Activated CD4-positive, alpha-beta T cell treated with anti-CD3 and anti-CD28 coated beads for 36 hours (primary cell): Measurements from ENCODE around the gene SCAMP4. TPM values are rescaled to one million over a fixed set of nuclear protein-coding genes. Genes with fewer than 3 reads are reported as not detected.

Experiments
- ATAC-seq: fragments of 200-7000 bp; cut with Tn5 transposase; one replicate; pipeline ENCODE4 v1.10.0; 2021; ENCODE audit warnings: mild to moderate bottlenecking, moderate library complexity
- CTCF ChIA-PET: fragments of 350-600 bp; sonication (Branson Sonifier 250); formaldehyde crosslinking; loops from one replicate; lab custom pipeline; 2021; ENCODE audit warnings: antibody characterized with exemption; lab: Charles Lee
- POLR2A ChIA-PET: fragments of 350-600 bp; sonication (Branson Sonifier 250); formaldehyde crosslinking; loops from one replicate; lab custom pipeline; 2021; ENCODE audit warnings: antibody characterized with exemption, inconsistent platforms; lab: Charles Lee
- DNase-seq: peaks from one replicate; pipeline ENCODE4 v3.0.0-alpha.2; 2020
- H3K27ac Mint-ChIP-seq: one replicate; pipeline ENCODE4 v1.8.0; 2021; ENCODE audit warnings: mixed read lengths
- H3K27me3 Mint-ChIP-seq: one replicate; pipeline ENCODE4 v1.8.0; 2021; ENCODE audit warnings: mixed read lengths
- H3K36me3 Mint-ChIP-seq: one replicate; pipeline ENCODE4 v1.8.0; 2021; ENCODE audit warnings: low read depth, mixed read lengths
- H3K4me1 Mint-ChIP-seq: one replicate; pipeline ENCODE4 v1.8.0; 2021; ENCODE audit warnings: mixed read lengths
- H3K4me3 Mint-ChIP-seq: one replicate; pipeline ENCODE4 v1.8.0; 2021; ENCODE audit warnings: mild to moderate bottlenecking, moderate library complexity, mixed read lengths
- H3K9me3 Mint-ChIP-seq: one replicate; pipeline ENCODE4 v1.8.0; 2021; ENCODE audit warnings: low read depth, mixed read lengths
- intact Hi-C, 2 experiments: fragments of 100-400 bp; cut with DNase I in 1 of 2; cut with micrococcal nuclease in 1 of 2; formaldehyde crosslinking; loops; one replicate each; pipeline versions ENCODE4 v1.14.2 to v1.15.1; 2022 to 2024; cut with DNase I, micrococcal nuclease
- total RNA-seq, 2 experiments: library from RNA; stranded (reverse); gene quantifications; one replicate each; pipeline ENCODE4 v1.2.3, GENCODE V29; 2021

SCAMP4 gene
- total RNA-seq, 2 experiments from 2014 or later, result 20.5 to 25.6 TPM

- Mint-ChIP-seq H3K27ac (peak overlapping the region; percentile 25), H3K9me3 (no peaks in the 10 kb centered on the region), H3K27me3 (no peaks in the 10 kb centered on the region), H3K36me3 (peaks cover 5% of the 10 kb centered on the region), H3K4me1 (peaks cover 38% of the 10 kb centered on the region), H3K4me3 (no peak overlapping the region)
- POLR2A ChIA-PET, result no interaction called here
- no peak for DNase-seq
- CTCF ChIA-PET, result interaction anchor here (0.8 kb wide), 1 partner anchor 414 kb away, joined by 3 read pairs; no protein-coding TSS in a partner anchor
- ATAC-seq, result no peak
- intact Hi-C loops, result no loop called here
Measured at GRCh38 chr19:1901940-1902404, 3.2 kb upstream of the SCAMP4 start.

- no peak for ATAC-seq
- H3K27me3 Mint-ChIP-seq, result no peaks in the 10 kb centered on the region
- H3K4me1 Mint-ChIP-seq, result peaks cover 34% of the 10 kb centered on the region
- H3K4me3 Mint-ChIP-seq, result no peak overlapping the region
- POLR2A ChIA-PET, result interaction anchor here (0.6 to 1.4 kb wide), 2 partner anchors 27 to 149 kb away, joined by 4 to 5 read pairs; no protein-coding TSS in a partner anchor
- CTCF ChIA-PET, result interaction anchor here (0.6 to 1.7 kb wide), 5 partner anchors 24 to 1175 kb away, joined by 3 to 6 read pairs (median 4); no protein-coding TSS in a partner anchor
- intact Hi-C loops, result no loop called here
- H3K9me3 Mint-ChIP-seq, result no peaks in the 10 kb centered on the region
- H3K36me3 Mint-ChIP-seq, result peaks cover 5% of the 10 kb centered on the region
- DNase-seq, result no peak
- H3K27ac Mint-ChIP-seq, result peak overlapping the region; percentile 63
Measured at GRCh38 chr19:1902923-1903322, 2.3 kb upstream of the SCAMP4 start.

- peak overlapping the region; percentile 77 for H3K27ac Mint-ChIP-seq
- H3K9me3 Mint-ChIP-seq, result no peaks in the 10 kb centered on the region
- intact Hi-C loops, result loop anchor here (1.0 to 2.0 kb wide), 10 partner anchors 19 to 332 kb away; partner anchors contain the start of genes ABHD17A (in 2 of the 2), AP3D1 (in 1 of the 2), IZUMO4 (in 1 of the 2) and MOB3A (in 1 of the 2)
- POLR2A ChIA-PET, result no interaction called here
- ATAC-seq (no peak), DNase-seq (no peak)
- H3K27me3 Mint-ChIP-seq, result no peaks in the 10 kb centered on the region
- CTCF ChIA-PET, result no interaction called here
- peaks cover 5% of the 10 kb centered on the region for H3K36me3 Mint-ChIP-seq
- peaks cover 42% of the 10 kb centered on the region for H3K4me1 Mint-ChIP-seq
- H3K4me3 Mint-ChIP-seq, result peak overlapping the region; percentile 84
Measured at GRCh38 chr19:1904860-1905109, 414 bp upstream of the SCAMP4 start.

GRCh38 chr19:1905863-1906375, 720 bp downstream of the SCAMP4 start:
- ChIA-PET CTCF (interaction anchor here (1.0 kb wide), 1 partner anchor 9 kb away, joined by 5 read pairs; no protein-coding TSS in a partner anchor), POLR2A (interaction anchor here (0.5 to 0.7 kb wide), 2 partner anchors 9 to 682 kb away, joined by 4 to 5 read pairs; no protein-coding TSS in a partner anchor)
- intact Hi-C loops, result loop anchor here (1.0 to 2.0 kb wide), 10 partner anchors 21 to 330 kb away; partner anchors contain the start of genes ABHD17A (in 2 of the 2), AP3D1 (in 1 of the 2), IZUMO4 (in 1 of the 2) and MOB3A (in 1 of the 2)

GRCh38 chr19:1906985-1907562, 1.9 kb downstream of the SCAMP4 start:
- intact Hi-C loops, result no loop called here
- H3K36me3 Mint-ChIP-seq, result peaks cover 7% of the 10 kb centered on the region
- no peaks in the 10 kb centered on the region for H3K9me3 Mint-ChIP-seq
- H3K27ac Mint-ChIP-seq, result no peak overlapping the region
- peaks cover 47% of the 10 kb centered on the region for H3K4me1 Mint-ChIP-seq
- no peak for ATAC-seq
- no peak overlapping the region for H3K4me3 Mint-ChIP-seq
- ChIA-PET POLR2A (no interaction called here), CTCF (interaction anchor here (1.0 kb wide), 1 partner anchor 31 kb away, joined by 3 read pairs; no protein-coding TSS in a partner anchor)
- H3K27me3 Mint-ChIP-seq, result no peaks in the 10 kb centered on the region
- no peak for DNase-seq

More at GRCh38 chr19:1905863-1906375, 720 bp downstream of the SCAMP4 start:
- Mint-ChIP-seq H3K4me3 (peak overlapping the region; percentile 84), H3K9me3 (no peaks in the 10 kb centered on the region), H3K4me1 (peaks cover 47% of the 10 kb centered on the region), H3K36me3 (peaks cover 7% of the 10 kb centered on the region), H3K27me3 (no peaks in the 10 kb centered on the region), H3K27ac (peak overlapping the region; percentile 82)
- no peak for DNase-seq
- ATAC-seq, result no peak

- Mint-ChIP-seq H3K27me3 (no peaks in the 10 kb centered on the region), H3K4me1 (peaks cover 46% of the 10 kb centered on the region), H3K4me3 (no peak overlapping the region), H3K27ac (no peak overlapping the region), H3K9me3 (no peaks in the 10 kb centered on the region), H3K36me3 (peaks cover 7% of the 10 kb centered on the region)
- intact Hi-C loops, result no loop called here
- CTCF ChIA-PET, result interaction anchor here (0.9 to 1.0 kb wide), 2 partner anchors 15 to 31 kb away, joined by 3 read pairs; no protein-coding TSS in a partner anchor
- no peak for DNase-seq
- POLR2A ChIA-PET, result no interaction called here
- no peak for ATAC-seq
Measured at GRCh38 chr19:1907563-1908363, 2.6 kb downstream of the SCAMP4 start.

GRCh38 chr19:1908364-1908678, 3.1 kb downstream of the SCAMP4 start:
- no peak for DNase-seq
- POLR2A ChIA-PET, result no interaction called here
- H3K27me3 Mint-ChIP-seq, result no peaks in the 10 kb centered on the region
- no peak for ATAC-seq
- H3K36me3 Mint-ChIP-seq, result peaks cover 9% of the 10 kb centered on the region
- peaks cover 40% of the 10 kb centered on the region for H3K4me1 Mint-ChIP-seq
- intact Hi-C loops, result no loop called here
- no peak overlapping the region for H3K27ac Mint-ChIP-seq
- no peaks in the 10 kb centered on the region for H3K9me3 Mint-ChIP-seq
- CTCF ChIA-PET, result interaction anchor here (0.9 kb wide), 1 partner anchor 15 kb away, joined by 3 read pairs; no protein-coding TSS in a partner anchor
- H3K4me3 Mint-ChIP-seq, result no peak overlapping the region

- H3K27ac Mint-ChIP-seq, result no peak overlapping the region
- H3K36me3 Mint-ChIP-seq, result peaks cover 10% of the 10 kb centered on the region
- H3K27me3 Mint-ChIP-seq, result no peaks in the 10 kb centered on the region
- intact Hi-C loops, result no loop called here
- H3K4me3 Mint-ChIP-seq, result no peak overlapping the region
- peaks cover 27% of the 10 kb centered on the region for H3K4me1 Mint-ChIP-seq
- CTCF ChIA-PET, result interaction anchor here (0.6 to 0.7 kb wide), 2 partner anchors 19 to 24 kb away, joined by 3 read pairs; no protein-coding TSS in a partner anchor
- ATAC-seq (no peak), DNase-seq (no peak)
- H3K9me3 Mint-ChIP-seq, result no peaks in the 10 kb centered on the region
- POLR2A ChIA-PET, result no interaction called here
Measured at GRCh38 chr19:1909761-1910080, 4.5 kb downstream of the SCAMP4 start.

- POLR2A ChIA-PET, result no interaction called here
- no peaks in the 10 kb centered on the region for H3K27me3 Mint-ChIP-seq
- no peak overlapping the region for H3K27ac Mint-ChIP-seq
- no peak for DNase-seq
- intact Hi-C loops, result no loop called here
- H3K4me3 Mint-ChIP-seq, result no peak overlapping the region
- ATAC-seq, result no peak
- peaks cover 10% of the 10 kb centered on the region for H3K36me3 Mint-ChIP-seq
- CTCF ChIA-PET, result interaction anchor here (0.6 to 0.7 kb wide), 2 partner anchors 19 to 23 kb away, joined by 3 read pairs; no protein-coding TSS in a partner anchor
- H3K4me1 Mint-ChIP-seq, result peaks cover 25% of the 10 kb centered on the region
- H3K9me3 Mint-ChIP-seq, result no peaks in the 10 kb centered on the region
Measured at GRCh38 chr19:1910177-1910576, 5.0 kb downstream of the SCAMP4 start.

GRCh38 chr19:1911098-1911497, 5.9 kb downstream of the SCAMP4 start:
- CTCF ChIA-PET, result no interaction called here

GRCh38 chr19:1911995-1912394, 6.8 kb downstream of the SCAMP4 start:
- Mint-ChIP-seq H3K4me3 (no peak overlapping the region), H3K27me3 (no peaks in the 10 kb centered on the region), H3K9me3 (no peaks in the 10 kb centered on the region), H3K27ac (no peak overlapping the region), H3K4me1 (peaks cover 19% of the 10 kb centered on the region), H3K36me3 (peaks cover 5% of the 10 kb centered on the region)
- ATAC-seq (no peak), DNase-seq (no peak)
- CTCF ChIA-PET, result no interaction called here
- POLR2A ChIA-PET, result no interaction called here
- intact Hi-C loops, result no loop called here

More at GRCh38 chr19:1911098-1911497, 5.9 kb downstream of the SCAMP4 start:
- intact Hi-C loops, result no loop called here
- no peaks in the 10 kb centered on the region for H3K27me3 Mint-ChIP-seq
- DNase-seq (no peak), ATAC-seq (no peak)
- POLR2A ChIA-PET, result no interaction called here
- H3K4me1 Mint-ChIP-seq, result peaks cover 19% of the 10 kb centered on the region
- no peaks in the 10 kb centered on the region for H3K9me3 Mint-ChIP-seq
- H3K4me3 Mint-ChIP-seq, result no peak overlapping the region
- H3K27ac Mint-ChIP-seq, result no peak overlapping the region
- H3K36me3 Mint-ChIP-seq, result peaks cover 5% of the 10 kb centered on the region
